CD14-positive monocyte (primary cell): Measurements from ENCODE around the gene SRPK2. TPM values are rescaled to one million over a fixed set of nuclear protein-coding genes. Genes with fewer than 3 reads are reported as not detected.

Experiments used
- DNase-seq, 3 donors: peaks; one replicate each; pipeline ENCODE4 v3.0.0-alpha.2; 2011 to 2022
- H2AFZ ChIP-seq: 2 replicates; pipeline ENCODE4 v1.6.0; 2012; ENCODE audit warnings: mild to moderate bottlenecking, low read depth, low read length, inconsistent platforms; ENCODE audit not compliant: insufficient read depth, poor library complexity, severe bottlenecking
- H3K27ac ChIP-seq, 2 donors: 1 replicate in 1 of 2; 2 replicates in 1 of 2; pipeline ENCODE4 v1.5.1; 2012 to 2013; ENCODE audit warnings: low read length in 2 of 2, control low read depth in 1 of 2, inconsistent platforms in 1 of 2, low read depth in 1 of 2, mild to moderate bottlenecking in 1 of 2
- H3K27me3 ChIP-seq, 2 donors: one replicate each; pipeline versions ENCODE4 v1.6.0 to v1.6.1; 2011 to 2013; ENCODE audit warnings: low read length in 2 of 2; ENCODE audit not compliant: control insufficient read depth in 2 of 2, insufficient read depth in 2 of 2
- H3K36me3 ChIP-seq, 2 donors: replicated peaks in 1 of 2; 1 replicate in 1 of 2; 2 replicates in 1 of 2; pipeline versions ENCODE4 v1.5.1 to v1.6.1; 2012 to 2013; ENCODE audit warnings: low read length in 2 of 2, control low read depth in 1 of 2, inconsistent platforms in 1 of 2, mild to moderate bottlenecking in 1 of 2; ENCODE audit not compliant: insufficient read depth in 2 of 2, control insufficient read depth in 1 of 2
- H3K4me1 ChIP-seq, 2 donors: 1 replicate in 1 of 2; 2 replicates in 1 of 2; pipeline versions ENCODE4 v1.5.1 to v1.6.1; 2012 to 2013; ENCODE audit warnings: low read length in 2 of 2, control low read depth in 1 of 2, inconsistent platforms in 1 of 2, mild to moderate bottlenecking in 1 of 2, moderate library complexity in 1 of 2; ENCODE audit not compliant: insufficient read depth in 2 of 2, control insufficient read depth in 1 of 2
- H3K4me2 ChIP-seq: replicated peaks from 2 replicates; pipeline ENCODE3; 2012; ENCODE audit warnings: low read length, moderate library complexity, mild to moderate bottlenecking; ENCODE audit not compliant: poor library complexity, severe bottlenecking; ENCODE audit errors: extremely low read depth
- H3K4me3 ChIP-seq, 3 experiments: fragments of 200-600 bp in 1 of 3; sonication (generic) in 1 of 3; replicated peaks in 1 of 3; 1 replicate in 2 of 3; 2 replicates in 1 of 3; pipeline ENCODE4 v1.5.1; 2011 to 2013; ENCODE audit warnings: low read length in 3 of 3, mild to moderate bottlenecking in 3 of 3, control low read depth in 2 of 3, low read depth in 2 of 3, inconsistent platforms in 1 of 3, moderate library complexity in 1 of 3
- H3K79me2 ChIP-seq: 2 replicates; pipeline ENCODE4 v1.6.0; 2012; ENCODE audit warnings: mild to moderate bottlenecking, control low read depth, inconsistent platforms, low read length, moderate library complexity; ENCODE audit not compliant: insufficient read depth
- H3K9ac ChIP-seq: 2 replicates; pipeline ENCODE4 v1.6.0; 2017; ENCODE audit warnings: low read length, mild to moderate bottlenecking; ENCODE audit not compliant: insufficient read depth, poor library complexity, severe bottlenecking
- H3K9me3 ChIP-seq, 2 donors: replicated peaks in 1 of 2; 1 replicate in 1 of 2; 2 replicates in 1 of 2; pipeline versions ENCODE4 v1.5.1 to v1.6.1; 2012 to 2013; ENCODE audit warnings: low read length in 2 of 2, control low read depth in 1 of 2; ENCODE audit not compliant: control insufficient read depth in 1 of 2, insufficient read depth in 1 of 2
- H4K20me1 ChIP-seq: 2 replicates; pipeline ENCODE4 v1.6.0; 2012; ENCODE audit warnings: mild to moderate bottlenecking, low read length, control low read depth, moderate library complexity; ENCODE audit not compliant: insufficient read depth
- H3K27ac Mint-ChIP-seq, 7 donors: one replicate each; pipeline ENCODE4 v1.8.0; 2020; ENCODE audit warnings: mild to moderate bottlenecking in 7 of 7, mixed read lengths in 7 of 7, moderate library complexity in 6 of 7, inconsistent platforms in 2 of 7
- H3K27me3 Mint-ChIP-seq, 3 donors: one replicate each; pipeline ENCODE4 v1.8.0; 2021 to 2022; ENCODE audit warnings: low read depth in 3 of 3, mild to moderate bottlenecking in 3 of 3, mixed read lengths in 3 of 3, moderate library complexity in 3 of 3, inconsistent platforms in 1 of 3
- H3K36me3 Mint-ChIP-seq, 2 donors: one replicate each; pipeline ENCODE4 v1.8.0; 2020; ENCODE audit warnings: mixed read lengths in 2 of 2, inconsistent platforms in 1 of 2, mild to moderate bottlenecking in 1 of 2
- H3K4me1 Mint-ChIP-seq: one replicate; pipeline ENCODE4 v1.8.0; 2020; ENCODE audit warnings: mild to moderate bottlenecking, mixed read lengths
- H3K4me3 Mint-ChIP-seq, 2 donors: one replicate each; pipeline ENCODE4 v1.8.0; 2020; ENCODE audit warnings: mild to moderate bottlenecking in 2 of 2, mixed read lengths in 2 of 2, moderate library complexity in 1 of 2
- H3K9me3 Mint-ChIP-seq, 7 donors: one replicate each; pipeline ENCODE4 v1.8.0; 2020 to 2022; ENCODE audit warnings: mixed read lengths in 7 of 7, mild to moderate bottlenecking in 6 of 7, moderate library complexity in 6 of 7, inconsistent platforms in 2 of 7
- CTCF ChIP-seq: fragments of 200-600 bp; IDR thresholded peaks from one replicate; pipeline ENCODE4 v1.8.0; 2022; ENCODE audit warnings: antibody characterized with exemption, mild to moderate bottlenecking
- WGBS: methylation state at CpG from one replicate; pipeline ENCODE4 v1.1.5; 2013; ENCODE audit warnings: missing lambda C conversion rate; ENCODE audit not compliant: insufficient coverage; 5-methylcytosine and 5-hydroxymethylcytosine counted together
- intact Hi-C, 2 donors: fragments of 100-400 bp; cut with micrococcal nuclease; formaldehyde crosslinking; loops; one replicate each; pipeline versions ENCODE4 v1.15.0 to v1.15.1; 2023
- polyA plus RNA-seq, 3 donors: library from polyadenylated mRNA; depleted of rRNA in 1 of 3; unstranded in 2 of 3; stranded (reverse) in 1 of 3; fragments of 300-500 nt in 2 of 3; fragments of >200 nt in 1 of 3; fragmentation: Illumina TruSeq in 2 of 3; gene quantifications; 1 replicate in 2 of 3; 2 replicates in 1 of 3; pipeline ENCODE4 v1.2.3, GENCODE V29; 2012 to 2021

SRPK2 gene
- polyA plus RNA-seq, 3 donors = 12.6 to 37.7 (median 30.0) TPM

GRCh38 chr7:105245398-105246114, 143.2 kb downstream of the SRPK2 start:
- no peak overlapping the region for H3K4me3 Mint-ChIP-seq
- WGBS = 90% methylated on average over 7 of the region's 12 CpGs
- H3K4me2 ChIP-seq = no peak overlapping the region
- no peak overlapping the region for H3K4me3 ChIP-seq
- H3K36me3 Mint-ChIP-seq = peaks cover 0 to 3% of the 10 kb centered on the region in 2 donors
- no peak overlapping the region for H3K9ac ChIP-seq
- no peak overlapping the region for H3K27ac Mint-ChIP-seq
- peaks cover 97% of the 10 kb centered on the region for H4K20me1 ChIP-seq
- H3K4me1 ChIP-seq = no peaks in the 10 kb centered on the region
- H2AFZ ChIP-seq = no peak overlapping the region
- intact Hi-C loops = no loop called here
- peaks cover 0 to 5% (median 0%) of the 10 kb centered on the region in 7 donors for H3K9me3 Mint-ChIP-seq
- no peak for DNase-seq
- H3K4me1 Mint-ChIP-seq = peaks cover 3% of the 10 kb centered on the region
- H3K79me2 ChIP-seq = peaks cover 56% of the 10 kb centered on the region
- no peaks in the 10 kb centered on the region for H3K27me3 ChIP-seq
- H3K9me3 ChIP-seq = peaks cover 0 to 7% of the 10 kb centered on the region in 2 donors
- no peaks in the 10 kb centered on the region for H3K27me3 Mint-ChIP-seq
- no peak overlapping the region for H3K27ac ChIP-seq
- no peaks in the 10 kb centered on the region for H3K36me3 ChIP-seq
- TF ChIP-seq CTCF = no peak

- Histone ChIP-seq H3K9ac (no peak overlapping the region), H3K27me3 (no peaks in the 10 kb centered on the region), H2AFZ (no peak overlapping the region), H3K9me3 (peaks cover 0 to 7% of the 10 kb centered on the region in 2 donors), H3K79me2 (peaks cover 65% of the 10 kb centered on the region), H3K36me3 (no peaks in the 10 kb centered on the region), H3K4me2 (no peak overlapping the region), H3K4me1 (no peaks in the 10 kb centered on the region), H3K27ac (no peak overlapping the region), H4K20me1 (peaks cover 97% of the 10 kb centered on the region), H3K4me3 (no peak overlapping the region)
- DNase-seq = no peak
- intact Hi-C loops = no loop called here
- Mint-ChIP-seq H3K27ac (peak overlapping the region in 1 of 7 donors; percentile 48), H3K27me3 (no peaks in the 10 kb centered on the region), H3K4me3 (no peak overlapping the region), H3K36me3 (peaks cover 0 to 3% of the 10 kb centered on the region in 2 donors), H3K9me3 (peaks cover 0 to 5% (median 0%) of the 10 kb centered on the region in 7 donors), H3K4me1 (peaks cover 3% of the 10 kb centered on the region)
- 98% methylated on average over 20 of the region's 28 CpGs for WGBS
- TF ChIP-seq CTCF = no peak
These were observed 144.1 kb downstream of the SRPK2 start for GRCh38 chr7:105244594-105244993.
